CD4-positive, alpha-beta T cell treated with Interleukin-10 for 1 hour (primary cell): ENCODE results near the gene STK11.

Source experiments
- DNase-seq: peaks from one replicate; pipeline ENCODE4 v3.0.0-alpha.2; 2020

The STK11 gene

GRCh38 chr19:1205114-1206099 lies at the start of gene STK11:
Gene STK11 (plus strand): TSS chr19:1205778. CDS start chr19:1206914, 1,136 bp downstream.
- peak; percentile 99 for DNase-seq

GRCh38 chr19:1156305-1156801 lies 49.2 kb upstream of the STK11 start:
- DNase-seq = no peak

- DNase-seq = no peak
Measured at GRCh38 chr19:1156830-1157615, 48.6 kb upstream of the STK11 start.

GRCh38 chr19:1157931-1158884 lies 47.4 kb upstream of the STK11 start:
- DNase-seq = no peak

GRCh38 chr19:1158885-1159448 lies 46.6 kb upstream of the STK11 start:
- DNase-seq = no peak

GRCh38 chr19:1159864-1160595 lies 45.5 kb upstream of the STK11 start:
- no peak for DNase-seq

- no peak for DNase-seq
Measured at GRCh38 chr19:1161716-1162115, 43.9 kb upstream of the STK11 start.

GRCh38 chr19:1162404-1163282 lies 42.9 kb upstream of the STK11 start:
- no peak for DNase-seq

GRCh38 chr19:1163283-1163933 lies 42.2 kb upstream of the STK11 start:
- DNase-seq = no peak

GRCh38 chr19:1163934-1164683 lies 41.5 kb upstream of the STK11 start:
- no peak for DNase-seq

- DNase-seq = no peak
Measured at GRCh38 chr19:1164684-1165531, 40.7 kb upstream of the STK11 start.

- DNase-seq = no peak
Measured at GRCh38 chr19:1166872-1167573, 38.6 kb upstream of the STK11 start.

GRCh38 chr19:1167687-1168571 lies 37.6 kb upstream of the STK11 start:
- DNase-seq = no peak

GRCh38 chr19:1168572-1169410 lies 36.8 kb upstream of the STK11 start:
- DNase-seq = no peak

- no peak for DNase-seq
Measured at GRCh38 chr19:1169411-1169791, 36.2 kb upstream of the STK11 start.
